GM23338 (cell line): ENCODE data around the gene SYNPR. TPM values are rescaled to one million over a fixed set of nuclear protein-coding genes. Genes with fewer than 3 reads are reported as not detected.

ENCODE experiments used
- ATAC-seq: fragments of 200-7000 bp; cut with Tn5 transposase; 3 replicates; pipeline ENCODE4 v1.9.1; 2020
- DNase-seq: peaks from one replicate; pipeline ENCODE4 v3.0.0-alpha.2; 2015; ENCODE audit warnings: low spot score
- H2AFZ ChIP-seq: fragments of 200-600 bp; sonication (generic); 2 replicates; pipeline ENCODE4 v1.8.0; 2016; ENCODE audit warnings: antibody characterized with exemption, mild to moderate bottlenecking, moderate library complexity
- H3F3A ChIP-seq: fragments of 200-600 bp; sonication (generic); replicated peaks from 2 replicates; pipeline ENCODE4 v1.8.0; 2017; ENCODE audit warnings: antibody characterized with exemption, mixed run types, low read depth
- H3K27ac ChIP-seq: fragments of 200-600 bp; sonication (generic); 2 replicates; pipeline ENCODE4 v1.6.1; 2016; ENCODE audit warnings: low read depth
- H3K27me3 ChIP-seq: fragments of 200-600 bp; sonication (generic); 2 replicates; pipeline ENCODE4 v1.8.0; 2016; ENCODE audit warnings: mild to moderate bottlenecking, mixed run types, moderate library complexity; ENCODE audit not compliant: insufficient read depth
- H3K36me3 ChIP-seq: fragments of 200-600 bp; sonication (generic); 2 replicates; pipeline ENCODE4 v1.8.0; 2016; ENCODE audit warnings: mild to moderate bottlenecking; ENCODE audit not compliant: insufficient read depth
- H3K4me1 ChIP-seq: fragments of 200-600 bp; sonication (generic); 2 replicates; pipeline ENCODE4 v1.8.0; 2016; ENCODE audit warnings: mild to moderate bottlenecking, moderate library complexity; ENCODE audit not compliant: insufficient read depth
- H3K4me2 ChIP-seq: fragments of 200-600 bp; sonication (generic); 2 replicates; pipeline ENCODE4 v1.7.1; 2017; ENCODE audit warnings: mixed run types
- H3K4me3 ChIP-seq: fragments of 200-600 bp; sonication (generic); 2 replicates; pipeline ENCODE4 v1.6.1; 2016; ENCODE audit warnings: mixed run types
- H3K79me2 ChIP-seq: fragments of 200-600 bp; sonication (generic); replicated peaks from 2 replicates; pipeline ENCODE4 v1.8.0; 2017; ENCODE audit warnings: mild to moderate bottlenecking; ENCODE audit not compliant: insufficient read depth
- H3K9me2 ChIP-seq: fragments of 200-600 bp; sonication (generic); 2 replicates; pipeline ENCODE4 v1.8.0; 2017; ENCODE audit not compliant: insufficient read depth
- H4K20me1 ChIP-seq: fragments of 200-600 bp; sonication (generic); replicated peaks from 2 replicates; pipeline ENCODE4 v1.8.0; 2017; ENCODE audit warnings: mild to moderate bottlenecking; ENCODE audit not compliant: insufficient read depth
- H3K27ac Mint-ChIP-seq: 2 replicates; pipeline ENCODE4 v1.8.0; 2020; ENCODE audit warnings: inconsistent platforms, mild to moderate bottlenecking, moderate library complexity, mixed read lengths
- H3K27me3 Mint-ChIP-seq: 3 replicates; pipeline ENCODE4 v1.8.0; 2022; ENCODE audit warnings: low read depth, mild to moderate bottlenecking, moderate library complexity, mixed read lengths, inconsistent platforms; ENCODE audit not compliant: insufficient read depth, poor library complexity
- H3K36me3 Mint-ChIP-seq: 3 replicates; pipeline ENCODE4 v1.8.0; 2021; ENCODE audit warnings: low read depth, mild to moderate bottlenecking, inconsistent platforms, moderate library complexity, mixed read lengths
- H3K4me1 Mint-ChIP-seq: 3 replicates; pipeline ENCODE4 v1.8.0; 2020; ENCODE audit warnings: mild to moderate bottlenecking, inconsistent platforms, mixed read lengths
- H3K4me3 Mint-ChIP-seq: 3 replicates; pipeline ENCODE4 v1.8.0; 2021; ENCODE audit warnings: moderate library complexity, mild to moderate bottlenecking, inconsistent platforms, mixed read lengths
- H3K9me3 Mint-ChIP-seq: 3 replicates; pipeline ENCODE4 v1.8.0; 2020; ENCODE audit warnings: moderate library complexity, mild to moderate bottlenecking, inconsistent platforms, mixed read lengths
- CTCF ChIP-seq, 2 experiments: fragments of 200-600 bp in 1 of 2; sonication (generic) in 1 of 2; conservative IDR thresholded peaks; 2 replicates each; pipeline versions ENCODE4 v1.5.1 to v1.6.1; 2016 to 2017; ENCODE audit warnings: antibody characterized with exemption in 2 of 2, low read depth in 2 of 2, mild to moderate bottlenecking in 2 of 2, moderate library complexity in 1 of 2
- EZH2 ChIP-seq: fragments of 200-600 bp; sonication (generic); IDR thresholded peaks from one replicate; pipeline ENCODE4 v1.8.0; 2017; ENCODE audit warnings: antibody characterized with exemption, mild to moderate bottlenecking, low read depth; ENCODE audit not compliant: unreplicated experiment
- EZH2phosphoT487 ChIP-seq: fragments of 200-600 bp; sonication (generic); IDR thresholded peaks from one replicate; pipeline ENCODE4 v1.8.1; 2018; ENCODE audit warnings: antibody characterized with exemption; ENCODE audit not compliant: unreplicated experiment
- JUNB ChIP-seq: IDR thresholded peaks from one replicate; pipeline ENCODE4 v1.6.1; 2016; ENCODE audit warnings: antibody characterized with exemption; ENCODE audit not compliant: unreplicated experiment
- POLR2AphosphoS5 ChIP-seq: IDR thresholded peaks from 2 replicates; pipeline ENCODE4 v1.6.1; 2016; ENCODE audit warnings: antibody characterized with exemption, low read depth
- REST ChIP-seq: IDR thresholded peaks from one replicate; pipeline ENCODE4 v1.6.1; 2018; ENCODE audit warnings: antibody characterized with exemption; ENCODE audit not compliant: unreplicated experiment
- STAT1 ChIP-seq: IDR thresholded peaks from one replicate; pipeline ENCODE4 v1.6.1; 2016; ENCODE audit warnings: antibody characterized with exemption; ENCODE audit not compliant: unreplicated experiment
- ZNF114 ChIP-seq: fragments of 250-450 bp; sonication (Bioruptor Pico); IDR thresholded peaks from 2 replicates; pipeline ENCODE4 v1.5.0; 2020; ENCODE audit warnings: mild to moderate bottlenecking, moderate library complexity
- ZNF331 ChIP-seq: fragments of 250-450 bp; sonication (Bioruptor Pico); IDR thresholded peaks from 2 replicates; pipeline ENCODE4 v1.5.0; 2020; ENCODE audit warnings: low read depth, mild to moderate bottlenecking, moderate library complexity
- polyA plus RNA-seq: library from polyadenylated mRNA; unstranded; fragments of >200 nt; fragmentation: Nextera tagmentation; extraction: Ambion mirVana; gene quantifications from 2 replicates; pipeline ENCODE4 v1.2.1, GENCODE V29; 2016
- total RNA-seq: library from RNA; depleted of rRNA; stranded (reverse); fragments of >200 nt; shearing (Covaris generic); gene quantifications from 2 replicates; pipeline ENCODE4 v1.2.3, GENCODE V29; 2014

The SYNPR gene
- total and polyA plus RNA-seq, 2 experiments from 2014 or later, result 0.38 to 0.55 TPM

- H3F3A ChIP-seq, result no peaks in the 10 kb centered on the region
- no peaks in the 10 kb centered on the region for H3K27me3 Mint-ChIP-seq
- no peaks in the 10 kb centered on the region for H3K36me3 ChIP-seq
- peaks cover 14% of the 10 kb centered on the region; the same call in 1 of the 2 replicates for H3K4me1 ChIP-seq
- no peaks in the 10 kb centered on the region for H3K36me3 Mint-ChIP-seq
- H2AFZ ChIP-seq, result no peak overlapping the region
- no peak for TF ChIP-seq REST
- TF ChIP-seq CTCF (conservative IDR thresholded peaks at IDR 0.05; ENCODE audit: low read depth in 2 of 2), result no peak
- no peak for TF ChIP-seq EZH2
- no peak for TF ChIP-seq STAT1
- no peak for TF ChIP-seq ZNF114 (CRISPR knock-in tag)
- TF ChIP-seq POLR2AphosphoS5, result no peak
- TF ChIP-seq ZNF331, result no peak
- no peak for DNase-seq
- H3K9me2 ChIP-seq, result no peaks in the 10 kb centered on the region
- no peaks in the 10 kb centered on the region for H4K20me1 ChIP-seq
- H3K79me2 ChIP-seq, result no peaks in the 10 kb centered on the region
- H3K27ac ChIP-seq, result no peak overlapping the region
- ATAC-seq, result no peak
- no peak overlapping the region for H3K4me3 Mint-ChIP-seq
- no peaks in the 10 kb centered on the region; the same call in 2 of the 3 replicates for H3K9me3 Mint-ChIP-seq
- H3K4me2 ChIP-seq, result no peak overlapping the region
- H3K4me1 Mint-ChIP-seq, result peaks cover 9% of the 10 kb centered on the region
- H3K4me3 ChIP-seq, result no peak overlapping the region
- H3K27me3 ChIP-seq, result no peaks in the 10 kb centered on the region
- no peak overlapping the region for H3K27ac Mint-ChIP-seq
These were observed 281.8 kb downstream of the SYNPR start for GRCh38 chr3:63559884-63560283.

GRCh38 chr3:63561879-63562278, 283.8 kb downstream of the SYNPR start:
- H3K4me3 Mint-ChIP-seq, result no peak overlapping the region
- TF ChIP-seq ZNF114 (CRISPR knock-in tag), result no peak
- TF ChIP-seq CTCF (conservative IDR thresholded peaks at IDR 0.05; ENCODE audit: low read depth in 2 of 2), result no peak
- no peak for TF ChIP-seq EZH2
- TF ChIP-seq STAT1, result no peak
- TF ChIP-seq EZH2phosphoT487, result no peak
- no peak for TF ChIP-seq JUNB

More at GRCh38 chr3:63561879-63562278, 283.8 kb downstream of the SYNPR start:
- H3K27me3 ChIP-seq, result no peaks in the 10 kb centered on the region
- H2AFZ ChIP-seq, result no peak overlapping the region
- Mint-ChIP-seq H3K27ac (no peak overlapping the region), H3K36me3 (no peaks in the 10 kb centered on the region), H3K9me3 (peaks cover 3% of the 10 kb centered on the region; the same call in 1 of the 3 replicates), H3K27me3 (no peaks in the 10 kb centered on the region), H3K4me1 (no peaks in the 10 kb centered on the region; the same call in 2 of the 3 replicates)
- no peak overlapping the region for H3K27ac ChIP-seq
- no peak for ATAC-seq
- H3K36me3 ChIP-seq, result no peaks in the 10 kb centered on the region
- peaks cover 6% of the 10 kb centered on the region; the same call in 1 of the 2 replicates for H3K4me1 ChIP-seq
- no peak overlapping the region for H3K4me3 ChIP-seq
- no peaks in the 10 kb centered on the region for H3F3A ChIP-seq
- DNase-seq, result no peak
- no peaks in the 10 kb centered on the region for H3K9me2 ChIP-seq
- H4K20me1 ChIP-seq, result no peaks in the 10 kb centered on the region
- no peak overlapping the region for H3K4me2 ChIP-seq
- no peaks in the 10 kb centered on the region for H3K79me2 ChIP-seq
